DOHH2 (cell line): Measurements from ENCODE around the gene USP8.

Experiments
- H3F3A ChIP-seq: fragments of 200-600 bp; sonication (generic), shearing (Covaris generic); 2 replicates; pipeline ENCODE4 v1.6.0; 2016; ENCODE audit warnings: antibody characterized with exemption, mild to moderate bottlenecking; ENCODE audit not compliant: control insufficient read depth, insufficient read depth
- H3K27ac ChIP-seq: fragments of 200-600 bp; sonication (generic); 2 replicates; pipeline ENCODE4 v1.5.1; 2014; ENCODE audit warnings: low read depth, mild to moderate bottlenecking, low read length, moderate library complexity
- H3K27me3 ChIP-seq: fragments of 200-600 bp; sonication (generic); 2 replicates; pipeline ENCODE4 v1.6.1; 2014; ENCODE audit warnings: mild to moderate bottlenecking, low read length, mixed read lengths; ENCODE audit not compliant: control insufficient read depth
- H3K36me3 ChIP-seq: fragments of 200-600 bp; sonication (generic); 2 replicates; pipeline ENCODE4 v1.6.1; 2014; ENCODE audit warnings: mild to moderate bottlenecking, low read length, moderate library complexity, mixed read lengths; ENCODE audit not compliant: control insufficient read depth
- H3K4me1 ChIP-seq: fragments of 200-600 bp; sonication (generic); 2 replicates; pipeline ENCODE4 v1.6.1; 2014; ENCODE audit warnings: mild to moderate bottlenecking, low read length, mixed read lengths; ENCODE audit not compliant: control insufficient read depth
- H3K4me2 ChIP-seq: fragments of 200-600 bp; sonication (generic); 2 replicates; pipeline ENCODE4 v1.6.0; 2014; ENCODE audit warnings: mild to moderate bottlenecking, low read length, moderate library complexity
- H3K4me3 ChIP-seq: fragments of 200-600 bp; sonication (generic); 2 replicates; pipeline ENCODE4 v1.5.1; 2014; ENCODE audit warnings: mild to moderate bottlenecking, low read length, mixed read lengths
- H3K79me2 ChIP-seq: fragments of 200-600 bp; sonication (generic); 2 replicates; pipeline ENCODE4 v1.6.1; 2014; ENCODE audit warnings: mild to moderate bottlenecking, low read length, mixed read lengths; ENCODE audit not compliant: control insufficient read depth
- H3K9me2 ChIP-seq: fragments of 200-600 bp; sonication (generic); replicated peaks from 2 replicates; pipeline ENCODE4 v1.6.1; 2014; ENCODE audit warnings: mild to moderate bottlenecking, low read length, mixed read lengths; ENCODE audit not compliant: control insufficient read depth
- H3K9me3 ChIP-seq: fragments of 200-600 bp; sonication (generic); 2 replicates; pipeline ENCODE4 v1.6.1; 2014; ENCODE audit warnings: antibody characterized with exemption, low read length, mixed read lengths; ENCODE audit not compliant: control insufficient read depth, insufficient read depth
- H4K20me1 ChIP-seq: fragments of 200-600 bp; sonication (generic); 2 replicates; pipeline ENCODE4 v1.6.0; 2014; ENCODE audit warnings: low read depth, mild to moderate bottlenecking, antibody characterized with exemption, low read length, moderate library complexity; ENCODE audit not compliant: control insufficient read depth, insufficient read depth
- CTCF ChIP-seq: fragments of 200-600 bp; sonication (generic); IDR thresholded peaks from one replicate; pipeline ENCODE4 v1.5.1; 2014; ENCODE audit warnings: antibody characterized with exemption, mild to moderate bottlenecking, low read depth, low read length; ENCODE audit not compliant: poor library complexity, severe bottlenecking
- EZH2phosphoT487 ChIP-seq: fragments of 200-600 bp; sonication (generic); IDR thresholded peaks from 2 replicates; pipeline ENCODE4 v1.6.1; 2017; ENCODE audit warnings: borderline replicate concordance, mild to moderate bottlenecking, antibody characterized with exemption, low read length, moderate library complexity, mixed read lengths

Gene USP8

GRCh38 chr15:50476143-50476542 is 51.9 kb downstream of the USP8 start:
- Histone ChIP-seq H3K4me3 (no peak overlapping the region), H3K27me3 (no peaks in the 10 kb centered on the region), H3K79me2 (no peaks in the 10 kb centered on the region), H3K4me2 (no peak overlapping the region), H4K20me1 (no peaks in the 10 kb centered on the region), H3K27ac (no peak overlapping the region), H3K9me2 (no peaks in the 10 kb centered on the region), H3K36me3 (peaks cover 39% of the 10 kb centered on the region), H3K4me1 (no peaks in the 10 kb centered on the region), H3F3A (no peaks in the 10 kb centered on the region), H3K9me3 (no peaks in the 10 kb centered on the region)
- TF ChIP-seq CTCF (no peak), EZH2phosphoT487 (no peak)

- H3K27me3 ChIP-seq, result no peaks in the 10 kb centered on the region
- no peaks in the 10 kb centered on the region for H4K20me1 ChIP-seq
- H3K4me2 ChIP-seq, result no peak overlapping the region
- peaks cover 6% of the 10 kb centered on the region; the same call in 1 of the 2 replicates for H3K4me1 ChIP-seq
- no peaks in the 10 kb centered on the region for H3K79me2 ChIP-seq
- H3K36me3 ChIP-seq, result peaks cover 58% of the 10 kb centered on the region
- no peaks in the 10 kb centered on the region for H3K9me3 ChIP-seq
- H3K27ac ChIP-seq, result no peak overlapping the region
- H3K4me3 ChIP-seq, result no peak overlapping the region
- no peaks in the 10 kb centered on the region for H3K9me2 ChIP-seq
- TF ChIP-seq EZH2phosphoT487 (no peak), CTCF (no peak)
- no peaks in the 10 kb centered on the region for H3F3A ChIP-seq
These were observed 60.6 kb downstream of the USP8 start for GRCh38 chr15:50484781-50485180.

GRCh38 chr15:50485389-50485788 is 61.2 kb downstream of the USP8 start:
- Histone ChIP-seq H3F3A (no peaks in the 10 kb centered on the region), H3K4me1 (peaks cover 6% of the 10 kb centered on the region; the same call in 1 of the 2 replicates), H3K36me3 (peaks cover 59% of the 10 kb centered on the region), H3K27ac (no peak overlapping the region), H3K9me2 (no peaks in the 10 kb centered on the region), H4K20me1 (no peaks in the 10 kb centered on the region), H3K4me3 (no peak overlapping the region), H3K9me3 (no peaks in the 10 kb centered on the region), H3K4me2 (no peak overlapping the region), H3K27me3 (no peaks in the 10 kb centered on the region), H3K79me2 (no peaks in the 10 kb centered on the region)
- no peak for TF ChIP-seq CTCF
- no peak for TF ChIP-seq EZH2phosphoT487

- Histone ChIP-seq H3K79me2 (no peaks in the 10 kb centered on the region), H3K36me3 (peaks cover 58% of the 10 kb centered on the region), H3K27me3 (no peaks in the 10 kb centered on the region), H3F3A (no peaks in the 10 kb centered on the region), H3K4me1 (peaks cover 6% of the 10 kb centered on the region; the same call in 1 of the 2 replicates), H4K20me1 (no peaks in the 10 kb centered on the region), H3K9me3 (no peaks in the 10 kb centered on the region), H3K4me2 (no peak overlapping the region), H3K4me3 (no peak overlapping the region), H3K9me2 (no peaks in the 10 kb centered on the region), H3K27ac (no peak overlapping the region)
- TF ChIP-seq EZH2phosphoT487 (no peak), CTCF (no peak)
These were observed 63.1 kb downstream of the USP8 start for GRCh38 chr15:50487287-50487686.
